Type B pancreatic cell (in vitro differentiated cells): ENCODE measurements around the gene PTRH2. TPM values are rescaled to one million over a fixed set of nuclear protein-coding genes. Genes with fewer than 3 reads are reported as not detected.
A peak's percentile ranks its signal among the peaks of the same experiment; 100 is the strongest.

Experiments
- DNase-seq: peaks from one replicate; pipeline ENCODE4 v3.0.0; 2021; ENCODE audit warnings: mixed read lengths; ENCODE audit not compliant: unreplicated experiment; ENCODE audit errors: extremely low spot score
- H3K27ac Mint-ChIP-seq: 2 replicates; pipeline ENCODE4 v1.8.0; 2021; ENCODE audit warnings: mild to moderate bottlenecking, mixed read lengths
- H3K27me3 Mint-ChIP-seq: 2 replicates; pipeline ENCODE4 v1.8.0; 2021; ENCODE audit warnings: mixed read lengths
- H3K36me3 Mint-ChIP-seq: 2 replicates; pipeline ENCODE4 v1.8.0; 2021; ENCODE audit warnings: mixed read lengths
- H3K4me1 Mint-ChIP-seq: one replicate; pipeline ENCODE4 v1.8.0; 2021; ENCODE audit warnings: mixed read lengths; ENCODE audit not compliant: unreplicated experiment
- H3K4me3 Mint-ChIP-seq: 2 replicates; pipeline ENCODE4 v1.8.0; 2021; ENCODE audit warnings: mild to moderate bottlenecking, mixed read lengths
- H3K9me3 Mint-ChIP-seq: 2 replicates; pipeline ENCODE4 v1.8.0; 2021; ENCODE audit warnings: mixed read lengths
- total RNA-seq: library from RNA; stranded (reverse); gene quantifications from 2 replicates; pipeline ENCODE4 v1.2.1, GENCODE V29; 2021; ENCODE audit warnings: low replicate concordance
- TF ChIP-seq, protein P1 (sequence below): fragments of 200-600 bp; sonication (generic); conservative IDR thresholded peaks from 2 replicates; pipeline ENCODE4 v1.5.0; 2021; ENCODE audit warnings: antibody characterized with exemption, mild to moderate bottlenecking

The PTRH2 gene
- total RNA-seq, 1 donor from 2014 or later, result 23.1 TPM

DNA sequence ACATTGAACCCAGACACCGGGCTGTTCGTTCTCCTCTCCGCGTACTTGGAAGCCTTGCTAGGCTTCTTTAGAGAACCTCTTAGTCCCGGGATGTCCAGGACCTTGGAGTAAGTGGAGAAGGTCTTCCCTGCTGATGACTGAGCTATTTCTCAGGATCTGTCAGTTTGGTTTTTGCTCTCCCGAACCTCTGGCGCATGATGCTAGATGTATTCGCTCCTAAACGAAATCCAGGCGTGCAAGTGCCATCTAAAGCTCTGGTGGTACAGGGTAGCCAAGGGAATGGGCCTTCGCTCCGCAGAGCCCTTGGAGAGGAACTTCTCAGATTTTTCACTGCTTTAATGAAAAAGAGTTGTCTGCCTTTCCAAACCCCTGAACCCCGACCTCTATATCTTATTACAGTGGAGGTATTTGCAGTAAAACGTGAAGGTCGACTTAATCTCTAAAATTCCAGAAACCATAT is 771 bp upstream of the PTRH2 start:
- TF ChIP-seq, protein P1, sequence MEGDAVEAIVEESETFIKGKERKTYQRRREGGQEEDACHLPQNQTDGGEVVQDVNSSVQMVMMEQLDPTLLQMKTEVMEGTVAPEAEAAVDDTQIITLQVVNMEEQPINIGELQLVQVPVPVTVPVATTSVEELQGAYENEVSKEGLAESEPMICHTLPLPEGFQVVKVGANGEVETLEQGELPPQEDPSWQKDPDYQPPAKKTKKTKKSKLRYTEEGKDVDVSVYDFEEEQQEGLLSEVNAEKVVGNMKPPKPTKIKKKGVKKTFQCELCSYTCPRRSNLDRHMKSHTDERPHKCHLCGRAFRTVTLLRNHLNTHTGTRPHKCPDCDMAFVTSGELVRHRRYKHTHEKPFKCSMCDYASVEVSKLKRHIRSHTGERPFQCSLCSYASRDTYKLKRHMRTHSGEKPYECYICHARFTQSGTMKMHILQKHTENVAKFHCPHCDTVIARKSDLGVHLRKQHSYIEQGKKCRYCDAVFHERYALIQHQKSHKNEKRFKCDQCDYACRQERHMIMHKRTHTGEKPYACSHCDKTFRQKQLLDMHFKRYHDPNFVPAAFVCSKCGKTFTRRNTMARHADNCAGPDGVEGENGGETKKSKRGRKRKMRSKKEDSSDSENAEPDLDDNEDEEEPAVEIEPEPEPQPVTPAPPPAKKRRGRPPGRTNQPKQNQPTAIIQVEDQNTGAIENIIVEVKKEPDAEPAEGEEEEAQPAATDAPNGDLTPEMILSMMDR, result no peak
- DNase-seq, result no peak
- Mint-ChIP-seq H3K9me3 (no peaks in the 10 kb centered on the region), H3K36me3 (peaks cover 10% of the 10 kb centered on the region), H3K27ac (peak overlapping the region; percentile 96), H3K27me3 (no peaks in the 10 kb centered on the region), H3K4me1 (peaks cover 26% of the 10 kb centered on the region), H3K4me3 (peak overlapping the region; percentile 97)

DNA sequence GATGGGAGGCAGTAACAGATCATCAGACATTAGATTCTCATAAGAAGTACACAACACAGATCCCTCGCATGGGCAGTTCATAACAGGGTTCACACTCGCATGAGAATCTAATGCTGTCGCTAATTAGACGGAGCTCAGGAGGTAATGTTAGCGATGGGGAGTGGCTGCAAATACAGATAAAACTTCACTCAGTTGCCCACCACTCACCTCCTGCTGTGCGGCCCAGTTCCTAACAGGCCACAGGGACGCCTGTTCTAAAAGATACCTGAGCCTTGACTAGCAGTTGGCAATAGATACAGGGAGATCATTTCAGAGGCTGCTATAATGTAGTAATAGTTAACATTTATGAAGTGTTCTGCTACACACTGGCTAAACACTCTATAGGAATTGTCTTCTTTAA is 4.9 kb downstream of the PTRH2 start:
- Mint-ChIP-seq H3K4me1 (peaks cover 21% of the 10 kb centered on the region), H3K27ac (no peak overlapping the region), H3K36me3 (peaks cover 31% of the 10 kb centered on the region), H3K9me3 (no peaks in the 10 kb centered on the region), H3K4me3 (no peak overlapping the region), H3K27me3 (no peaks in the 10 kb centered on the region)
- no peak for DNase-seq
- TF ChIP-seq, protein P1, result no peak

- peaks cover 40% of the 10 kb centered on the region for H3K36me3 Mint-ChIP-seq
- no peak overlapping the region for H3K27ac Mint-ChIP-seq
- peaks cover 13% of the 10 kb centered on the region for H3K4me1 Mint-ChIP-seq
- no peaks in the 10 kb centered on the region for H3K27me3 Mint-ChIP-seq
- no peak for DNase-seq
- no peak overlapping the region for H3K4me3 Mint-ChIP-seq
- no peaks in the 10 kb centered on the region for H3K9me3 Mint-ChIP-seq
- TF ChIP-seq, protein P1, result no peak
Measured at GRCh38 chr17:59699786-59700185, 7.4 kb downstream of the PTRH2 start.

DNA sequence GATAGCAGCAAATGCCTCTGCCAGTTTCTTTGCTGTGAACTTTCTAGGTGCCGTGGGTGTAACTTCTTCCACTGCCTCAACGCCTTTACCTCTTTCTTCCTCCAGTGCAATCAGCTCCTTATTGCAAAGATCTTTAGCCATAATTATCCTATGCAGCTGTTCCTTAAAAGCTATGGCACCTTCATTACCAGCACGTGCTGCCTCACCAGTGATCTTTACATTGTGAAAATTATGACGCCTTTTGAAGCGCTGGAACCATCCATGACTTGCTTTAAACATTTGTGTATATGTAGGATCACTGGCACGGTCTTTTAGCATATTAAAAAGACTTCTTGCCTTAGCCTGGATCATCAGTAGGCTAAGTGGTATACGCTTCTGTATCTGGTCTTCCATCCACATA is 8.0 kb downstream of the PTRH2 start:
- Mint-ChIP-seq H3K27me3 (no peaks in the 10 kb centered on the region), H3K9me3 (no peaks in the 10 kb centered on the region), H3K4me1 (peaks cover 10% of the 10 kb centered on the region), H3K27ac (peak overlapping the region; percentile 7), H3K36me3 (peaks cover 43% of the 10 kb centered on the region), H3K4me3 (no peak overlapping the region)
- TF ChIP-seq, protein P1, result no peak
- DNase-seq, result no peak

DNA sequence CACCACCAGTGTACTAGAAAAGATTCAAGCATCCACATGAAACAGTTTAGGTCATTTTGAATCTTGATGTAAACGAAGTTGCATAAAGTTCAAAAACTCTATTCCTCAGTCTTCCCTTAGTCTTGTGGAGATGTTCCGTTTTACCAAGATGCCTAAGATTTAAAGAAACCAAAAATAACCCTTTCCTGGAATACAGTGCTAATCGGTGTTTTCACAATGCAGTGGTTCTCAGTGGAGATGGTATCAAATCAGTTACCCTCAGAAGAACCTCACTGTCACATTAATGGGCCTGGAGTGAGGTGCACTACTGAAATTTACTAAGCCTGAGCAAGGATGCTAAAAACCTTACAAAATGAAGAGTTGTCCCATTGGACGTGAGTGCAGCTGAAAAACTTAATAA is 9.1 kb downstream of the PTRH2 start:
- H3K4me3 Mint-ChIP-seq, result no peak overlapping the region
- no peaks in the 10 kb centered on the region for H3K9me3 Mint-ChIP-seq
- peaks cover 41% of the 10 kb centered on the region for H3K36me3 Mint-ChIP-seq
- H3K27me3 Mint-ChIP-seq, result no peaks in the 10 kb centered on the region
- no peak overlapping the region for H3K27ac Mint-ChIP-seq
- H3K4me1 Mint-ChIP-seq, result peaks cover 6% of the 10 kb centered on the region
- TF ChIP-seq, protein P1, result no peak
- no peak for DNase-seq
